ENCODE measurements around the gene COP1.

Gene COP1

GRCh38 chr1:176110203-176110602, 96.9 kb downstream of the COP1 start:
- Histone ChIP-seq H3K4me1 (no peaks in the 10 kb centered on the region), H3K36me3 (ENCODE audit: control insufficient read depth, insufficient read depth, low read length) (no peaks in the 10 kb centered on the region), H2AFZ (no peak overlapping the region), H3K4me2 (ENCODE audit: low read length) (no peak overlapping the region), H3K79me2 (no peaks in the 10 kb centered on the region), H3K9me3 (ENCODE audit: control insufficient read depth, low read length) (no peaks in the 10 kb centered on the region), H3K27ac (no peak overlapping the region), H3K9ac (no peak overlapping the region), H3K27me3 (ENCODE audit: control insufficient read depth, insufficient read depth, low read length) (no peaks in the 10 kb centered on the region), H3K4me3 (ENCODE audit: low read depth, low read length) (no peak overlapping the region)
- TF ChIP-seq CTCF (IDR thresholded peaks at IDR 0.05): no peak

- Histone ChIP-seq H2AFZ (no peak overlapping the region), H3K79me2 (no peaks in the 10 kb centered on the region), H3K4me1 (no peaks in the 10 kb centered on the region), H3K4me3 (ENCODE audit: low read depth, low read length) (no peak overlapping the region), H3K4me2 (ENCODE audit: low read length) (no peak overlapping the region), H3K36me3 (ENCODE audit: control insufficient read depth, insufficient read depth, low read length) (no peaks in the 10 kb centered on the region), H3K27ac (no peak overlapping the region), H3K27me3 (ENCODE audit: control insufficient read depth, insufficient read depth, low read length) (no peaks in the 10 kb centered on the region), H3K9me3 (ENCODE audit: control insufficient read depth, low read length) (no peaks in the 10 kb centered on the region), H3K9ac (no peak overlapping the region)
- no peak for TF ChIP-seq CTCF (IDR thresholded peaks at IDR 0.05)
These were observed 104.2 kb downstream of the COP1 start for GRCh38 chr1:176102768-176103350.

GRCh38 chr1:176101951-176102642, 105.0 kb downstream of the COP1 start:
- Histone ChIP-seq H3K27me3 (ENCODE audit: control insufficient read depth, insufficient read depth, low read length) (no peaks in the 10 kb centered on the region), H2AFZ (no peak overlapping the region), H3K79me2 (no peaks in the 10 kb centered on the region), H3K4me2 (ENCODE audit: low read length) (no peak overlapping the region), H3K4me1 (no peaks in the 10 kb centered on the region), H3K4me3 (ENCODE audit: low read depth, low read length) (no peak overlapping the region), H3K9ac (no peak overlapping the region), H3K9me3 (ENCODE audit: control insufficient read depth, low read length) (no peaks in the 10 kb centered on the region), H3K27ac (no peak overlapping the region), H3K36me3 (ENCODE audit: control insufficient read depth, insufficient read depth, low read length) (no peaks in the 10 kb centered on the region)
- no peak for TF ChIP-seq CTCF (IDR thresholded peaks at IDR 0.05)

GRCh38 chr1:176098560-176098959, 108.5 kb downstream of the COP1 start:
- H3K9me3 ChIP-seq (ENCODE audit: control insufficient read depth, low read length): no peaks in the 10 kb centered on the region
- no peaks in the 10 kb centered on the region for H3K79me2 ChIP-seq
- H3K4me3 ChIP-seq (ENCODE audit: low read depth, low read length): no peak overlapping the region
- no peak for TF ChIP-seq CTCF (IDR thresholded peaks at IDR 0.05)
- H3K36me3 ChIP-seq (ENCODE audit: control insufficient read depth, insufficient read depth, low read length): no peaks in the 10 kb centered on the region
- H3K9ac ChIP-seq: no peak overlapping the region
- H3K4me2 ChIP-seq (ENCODE audit: low read length): no peak overlapping the region
- H3K27me3 ChIP-seq (ENCODE audit: control insufficient read depth, insufficient read depth, low read length): no peaks in the 10 kb centered on the region
- H2AFZ ChIP-seq: no peak overlapping the region
- H3K27ac ChIP-seq: no peak overlapping the region
- H3K4me1 ChIP-seq: no peaks in the 10 kb centered on the region

GRCh38 chr1:176096015-176096414, 111.1 kb downstream of the COP1 start:
- Histone ChIP-seq H3K9ac (no peak overlapping the region), H2AFZ (no peak overlapping the region), H3K27ac (no peak overlapping the region), H3K36me3 (ENCODE audit: control insufficient read depth, insufficient read depth, low read length) (no peaks in the 10 kb centered on the region), H3K4me1 (no peaks in the 10 kb centered on the region), H3K4me3 (ENCODE audit: low read depth, low read length) (no peak overlapping the region), H3K27me3 (ENCODE audit: control insufficient read depth, insufficient read depth, low read length) (no peaks in the 10 kb centered on the region), H3K4me2 (ENCODE audit: low read length) (no peak overlapping the region), H3K79me2 (no peaks in the 10 kb centered on the region), H3K9me3 (ENCODE audit: control insufficient read depth, low read length) (no peaks in the 10 kb centered on the region)
- TF ChIP-seq CTCF (IDR thresholded peaks at IDR 0.05): no peak
